K562 (cell line): Measurements from ENCODE around the gene PIM3.

Experiments used
- CSDE1 ChIP-seq, 2 experiments: fragments of 450-650 bp; IDR thresholded peaks; 2 replicates each; pipeline ENCODE4 v1.6.1; 2016; ENCODE audit warnings: mild to moderate bottlenecking in 1 of 2
- CTCF ChIP-seq, 3 experiments: IDR thresholded peaks in 2 of 3; conservative IDR thresholded peaks in 1 of 3; 2 replicates each; pipeline ENCODE4 v1.5.1; 2011 to 2012; ENCODE audit warnings: low read length in 3 of 3, mild to moderate bottlenecking in 3 of 3, control low read depth in 2 of 3, improper control_type of control experiment in 1 of 3, inconsistent platforms in 1 of 3, low read depth in 1 of 3, mixed read lengths in 1 of 3, moderate library complexity in 1 of 3; ENCODE audit not compliant: insufficient read depth in 2 of 3
- FIP1L1 ChIP-seq: fragments of 200-400 bp; formaldehyde crosslinking; IDR thresholded peaks from 2 replicates; pipeline ENCODE4 v1.6.1; 2018; ENCODE audit warnings: mild to moderate bottlenecking, low read depth, low read length; ENCODE audit not compliant: poor library complexity, severe bottlenecking
- GABPA ChIP-seq: fragments of 200-800 bp; sonication (Bioruptor generic); conservative IDR thresholded peaks from 2 replicates; pipeline ENCODE4 v1.6.1; 2016; ENCODE audit warnings: low read depth, missing genetic modification characterization, missing compliant biosample characterization
- GTF2A2 ChIP-seq: IDR thresholded peaks from 2 replicates; pipeline ENCODE4 v1.6.1; 2016; ENCODE audit warnings: mild to moderate bottlenecking, missing genetic modification characterization, missing compliant biosample characterization
- HNRNPL ChIP-seq: fragments of 200-400 bp; formaldehyde crosslinking; IDR thresholded peaks from 2 replicates; pipeline ENCODE4 v1.6.1; 2017; ENCODE audit warnings: low read depth, mild to moderate bottlenecking, low read length
- MAZ ChIP-seq, 2 experiments: fragments of 450-650 bp in 1 of 2; sonication (generic) in 1 of 2; formaldehyde crosslinking; IDR thresholded peaks in 1 of 2; conservative IDR thresholded peaks in 1 of 2; 2 replicates each; pipeline versions ENCODE4 v1.4.0 to v1.5.0; 2020; ENCODE audit warnings: mild to moderate bottlenecking in 1 of 2, missing genetic modification reagents in 1 of 2
- PHF21A ChIP-seq: fragments of 450-650 bp; IDR thresholded peaks from 2 replicates; pipeline ENCODE4 v1.6.1; 2017; ENCODE audit warnings: low read depth, borderline replicate concordance
- RAD21 ChIP-seq, 2 experiments: fragments of 250-450 bp in 1 of 2; fragments of 450-650 bp in 1 of 2; sonication (Bioruptor Pico) in 1 of 2; formaldehyde crosslinking in 1 of 2; IDR thresholded peaks in 1 of 2; conservative IDR thresholded peaks in 1 of 2; 2 replicates each; pipeline versions ENCODE4 v1.4.0 to v1.8.0; 2020 to 2022; ENCODE audit warnings: mild to moderate bottlenecking in 2 of 2, moderate library complexity in 1 of 2
- RAD51 ChIP-seq: fragments of 450-650 bp; IDR thresholded peaks from 2 replicates; pipeline ENCODE4 v1.7.1; 2016; ENCODE audit warnings: low read depth, mild to moderate bottlenecking, borderline replicate concordance
- SMAD1 ChIP-seq: fragments of 150-350 bp; IDR thresholded peaks from 2 replicates; pipeline ENCODE4 v1.6.1; 2014; ENCODE audit warnings: low read length, low read depth; ENCODE audit not compliant: partially characterized antibody
- SP1 ChIP-seq: sonication (generic); formaldehyde crosslinking; IDR thresholded peaks from 2 replicates; pipeline ENCODE4 v1.8.1; 2022; ENCODE audit warnings: mild to moderate bottlenecking, missing genetic modification reagents
- TAF1 ChIP-seq: IDR thresholded peaks from 2 replicates; pipeline ENCODE4 v1.6.1; 2011; ENCODE audit warnings: mild to moderate bottlenecking, low read length, moderate library complexity; ENCODE audit not compliant: insufficient read depth, control insufficient read depth, severe bottlenecking; ENCODE audit errors: extremely low read depth
- ZNF274 ChIP-seq: IDR thresholded peaks from 2 replicates; pipeline ENCODE4 v1.6.1; 2011; ENCODE audit warnings: low read depth, mild to moderate bottlenecking, low read length, moderate library complexity, borderline replicate concordance

- TF ChIP-seq CSDE1 (IDR thresholded peaks at IDR 0.05) (no peak), ZNF274 (no peak), CTCF (IDR thresholded peaks at IDR 0.05 in 2 of 3, conservative IDR thresholded peaks at IDR 0.05 in 1 of 3; ENCODE audit: insufficient read depth in 2 of 3, low read depth in 1 of 3, low read length in 3 of 3) (no peak), FIP1L1 (no peak), TAF1 (no peak), MAZ (CRISPR knock-in tag; conservative IDR thresholded peaks at IDR 0.05 in 1 of 2, IDR thresholded peaks at IDR 0.05 in 1 of 2) (no peak), GTF2A2 (tag) (no peak), HNRNPL (no peak), RAD51 (no peak), PHF21A (no peak), RAD21 (CRISPR knock-in tag; conservative IDR thresholded peaks at IDR 0.05 in 1 of 2, IDR thresholded peaks at IDR 0.05 in 1 of 2) (no peak), SMAD1 (no peak), GABPA (no peak), SP1 (no peak)
These were observed 33.9 kb downstream of the PIM3 start for GRCh38 chr22:49994361-49995040.
